HG02642 (cell line): ENCODE measurements around the gene PREX1.
"Not testable (repeated sequence)": the region's sequence is repeated elsewhere in the genome, so short reads cannot be mapped to it uniquely, and the experiment has no call there.

Experiments used
- ATAC-seq: cut with Tn5 transposase; IDR thresholded peaks from one replicate; pipeline ENCODE4 v1.9.1; 2021; ENCODE audit warnings: mild to moderate bottlenecking; ENCODE audit not compliant: unreplicated experiment, poor library complexity

Gene PREX1

DNA sequence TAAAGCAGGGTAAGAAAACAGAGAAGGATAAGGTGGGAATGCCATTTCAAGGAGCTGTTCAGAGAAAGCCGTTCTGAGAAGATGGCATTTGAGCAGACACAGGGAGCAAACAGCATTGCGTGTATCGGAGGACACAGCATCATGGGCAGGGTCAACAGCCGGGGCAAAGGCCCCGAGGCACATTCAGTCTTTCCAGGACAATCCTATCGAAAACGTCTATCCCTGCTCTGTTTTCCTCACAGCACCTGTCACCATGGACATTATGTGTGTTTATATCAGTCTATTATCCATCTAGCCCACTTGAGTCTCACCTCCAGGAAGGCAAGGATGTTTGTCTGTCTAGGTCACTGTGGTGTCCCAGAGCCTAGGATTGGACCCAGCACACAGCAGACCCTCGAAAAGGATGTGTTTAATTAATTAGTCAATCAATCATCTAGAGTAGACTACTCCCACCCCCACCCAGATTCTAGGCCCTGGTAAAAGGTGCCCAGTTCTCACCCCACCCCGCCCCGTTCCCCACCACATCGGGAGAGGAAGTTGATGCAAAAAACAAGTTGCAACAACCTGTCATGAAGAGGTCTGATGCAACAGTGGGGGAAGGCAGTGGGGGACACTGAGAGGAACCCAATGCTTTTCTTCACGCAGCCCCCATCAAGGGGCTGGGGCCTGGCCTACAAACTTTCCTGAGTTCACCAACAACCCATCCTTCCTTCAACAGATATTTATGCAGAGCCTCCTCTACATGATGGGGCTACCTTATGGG is 66.6 kb downstream of the PREX1 start:
- ATAC-seq, result no peak

DNA sequence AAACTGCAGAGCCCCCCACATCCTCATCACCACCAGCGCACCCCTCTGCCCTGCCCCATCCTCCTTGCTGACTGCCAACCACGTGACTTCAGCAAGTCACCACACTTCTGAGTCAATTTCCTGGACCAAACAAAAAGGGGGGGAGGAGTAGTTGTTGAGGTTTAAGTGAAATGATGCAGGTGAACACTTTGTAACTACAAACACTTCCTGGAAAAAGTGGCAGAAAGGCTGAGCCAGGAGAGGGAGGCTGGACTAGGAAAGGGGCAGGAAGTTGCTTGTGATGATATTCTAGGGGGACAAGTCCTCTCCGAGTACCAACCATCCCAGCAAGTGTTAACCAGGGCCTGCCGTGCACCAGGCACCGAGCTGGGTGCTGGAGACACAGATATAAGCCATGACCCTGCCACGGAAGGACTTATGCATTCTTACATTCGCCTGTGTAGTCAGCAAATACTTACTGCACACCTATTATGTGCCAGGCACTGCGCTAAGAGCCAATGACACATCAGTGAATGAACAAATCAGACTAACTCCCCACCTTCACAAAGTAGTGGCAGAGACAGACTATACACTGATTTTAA is 67.3 kb downstream of the PREX1 start:
- ATAC-seq, result no peak

- ATAC-seq, result no peak
These were observed 68.1 kb downstream of the PREX1 start for GRCh38 chr20:48759631-48760245.

DNA sequence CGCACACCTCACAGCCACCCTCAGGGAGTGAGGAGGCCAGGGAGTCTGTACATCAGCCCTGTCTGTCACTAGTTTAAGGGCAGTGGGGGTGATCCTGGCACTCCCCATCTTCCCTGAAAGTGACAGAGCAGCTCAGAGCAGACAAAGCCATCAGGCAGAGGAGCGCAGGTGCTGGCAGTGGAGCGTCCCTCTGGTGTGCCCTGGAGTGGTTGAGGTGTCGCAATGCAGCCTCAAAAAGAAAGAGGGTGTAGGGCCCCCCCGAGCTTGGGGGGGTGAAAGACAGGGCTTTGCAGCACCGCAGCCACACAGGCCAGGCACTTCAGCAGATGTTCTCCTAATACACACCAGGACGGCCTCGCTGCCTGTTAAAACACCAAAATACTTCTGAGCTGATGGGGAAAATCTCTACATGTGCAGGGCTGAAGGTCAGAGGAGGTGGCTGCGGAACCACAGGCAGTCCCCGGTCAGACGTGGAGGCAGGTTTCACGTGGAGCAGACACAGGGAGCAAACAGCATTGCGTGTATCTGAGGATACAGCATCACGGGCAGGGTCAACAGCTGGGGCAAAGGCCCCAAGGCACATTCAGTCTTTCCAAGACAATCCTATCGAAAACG is 69.5 kb downstream of the PREX1 start:
- ATAC-seq, result no peak

GRCh38 chr20:48756774-48757173 is 71.0 kb downstream of the PREX1 start:
- not testable (repeated sequence) for ATAC-seq

DNA sequence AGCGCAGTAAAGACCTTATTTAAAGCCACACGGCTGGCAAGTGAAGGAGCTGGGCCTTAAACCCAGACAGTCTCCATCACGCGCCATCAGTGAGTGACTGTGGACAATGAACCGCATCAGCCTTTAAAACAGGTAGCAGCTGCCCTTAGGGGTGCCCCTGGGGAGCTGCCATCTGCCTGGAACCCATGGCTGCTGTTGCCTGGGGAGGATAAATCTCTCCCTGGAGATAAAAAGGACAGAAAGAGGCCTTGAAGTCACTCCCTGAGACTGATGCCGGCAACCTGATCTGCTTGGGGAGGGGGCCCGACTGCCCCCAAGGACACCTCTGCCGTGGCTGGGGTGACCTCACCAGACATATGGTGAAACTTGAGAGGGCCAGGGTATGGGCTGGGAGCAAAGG is 73.5 kb downstream of the PREX1 start:
- ATAC-seq, result no peak

GRCh38 chr20:48752963-48753362 is 74.8 kb downstream of the PREX1 start:
- ATAC-seq, result no peak

DNA sequence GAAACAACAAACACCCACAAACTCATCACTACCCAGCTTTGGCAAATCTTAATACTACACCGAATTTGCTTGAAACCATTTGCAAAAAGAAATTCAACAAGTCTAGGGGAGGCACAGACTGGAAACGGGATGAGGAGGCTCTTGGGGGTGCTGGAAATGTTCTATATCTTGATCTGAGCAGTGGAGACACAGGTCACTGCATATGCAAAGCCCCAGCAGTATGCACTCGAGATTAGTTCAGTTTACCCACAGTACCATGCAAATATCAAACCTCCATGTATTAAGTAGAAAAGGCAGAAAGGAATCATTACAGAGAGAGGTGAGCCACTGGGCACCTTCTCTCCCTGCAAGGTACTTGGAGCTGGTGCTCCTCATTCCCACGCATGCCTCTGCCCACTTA is 75.9 kb downstream of the PREX1 start:
- ATAC-seq, result no peak

DNA sequence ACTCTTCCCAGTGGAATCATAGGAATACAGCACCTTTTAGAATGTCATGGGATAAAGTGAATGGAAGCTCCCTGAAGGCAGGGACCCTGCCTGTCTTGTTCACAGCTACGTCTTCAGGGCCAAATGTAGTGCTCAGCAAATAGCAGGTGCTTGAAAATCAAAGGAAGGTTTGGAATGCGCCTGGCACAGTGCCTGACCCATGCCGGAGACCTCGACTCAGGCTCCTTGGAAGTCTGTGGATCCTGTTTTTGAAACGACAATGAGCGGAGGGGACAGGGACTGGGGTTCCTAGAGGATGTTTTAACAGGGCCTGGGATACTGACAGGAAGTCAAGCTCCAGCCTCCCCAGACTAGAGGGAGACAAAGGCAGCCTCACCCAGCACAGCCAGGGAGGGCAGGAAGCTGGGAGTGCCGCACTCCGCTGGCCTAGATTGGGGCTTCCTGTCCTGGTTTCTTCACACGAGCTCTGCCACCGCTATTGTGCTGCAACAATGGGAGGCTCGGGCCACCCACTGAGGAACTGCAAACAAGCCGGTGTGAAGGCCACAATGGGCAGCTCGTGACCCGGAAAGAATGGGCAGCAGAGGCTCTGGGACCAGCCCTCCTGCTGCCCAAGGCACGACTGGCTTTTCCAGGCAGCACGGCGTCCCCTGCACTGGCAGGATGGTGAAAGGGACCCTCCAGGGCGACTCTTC is 76.7 kb downstream of the PREX1 start:
- ATAC-seq, result no peak

- no peak for ATAC-seq
These were observed 77.4 kb downstream of the PREX1 start for GRCh38 chr20:48750376-48750775.

GRCh38 chr20:48749437-48749836 is 78.4 kb downstream of the PREX1 start:
- ATAC-seq, result no peak

GRCh38 chr20:48748556-48748955 is 79.2 kb downstream of the PREX1 start:
- no peak for ATAC-seq

- no peak for ATAC-seq
These were observed 79.9 kb downstream of the PREX1 start for GRCh38 chr20:48747840-48748414.

DNA sequence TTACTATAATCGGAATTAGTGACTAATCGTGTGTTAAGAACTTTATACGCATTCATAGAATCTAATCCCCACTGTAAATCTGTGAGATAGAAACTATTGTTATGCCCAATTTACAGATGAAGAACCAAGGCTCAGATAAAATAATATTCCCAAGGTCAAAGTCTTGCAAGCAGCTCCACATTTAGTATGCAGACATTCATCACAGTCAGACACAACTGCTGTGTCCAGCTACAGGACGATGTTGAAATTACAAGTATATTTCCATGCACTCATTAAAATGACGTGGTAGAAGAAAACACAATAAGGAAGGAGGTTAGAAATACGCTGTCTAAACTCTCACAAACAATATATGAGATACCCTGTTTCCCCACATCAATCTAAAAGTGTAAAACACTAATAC is 82.5 kb downstream of the PREX1 start:
- ATAC-seq, result no peak

DNA sequence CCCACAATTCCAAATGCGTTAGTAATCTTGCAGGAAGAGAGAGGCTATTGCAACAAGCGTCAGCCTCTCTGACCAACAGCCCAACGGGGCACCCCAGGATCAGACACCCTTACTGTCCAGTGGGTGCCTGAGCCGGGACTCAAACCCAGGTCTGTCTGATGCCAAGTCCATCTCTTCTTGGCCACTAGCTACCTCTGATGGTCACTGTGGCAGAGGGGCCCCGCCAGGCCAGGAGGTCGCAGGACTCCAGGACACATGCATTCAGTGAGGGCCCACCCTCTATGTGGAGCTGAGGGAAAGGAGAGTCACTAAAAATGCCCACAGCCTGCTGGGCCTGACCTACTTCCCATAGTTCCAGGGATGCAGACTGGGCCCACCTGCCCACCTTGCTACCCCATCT is 83.3 kb downstream of the PREX1 start:
- ATAC-seq, result no peak

- ATAC-seq, result no peak
These were observed 84.0 kb downstream of the PREX1 start for GRCh38 chr20:48743807-48744206.

DNA sequence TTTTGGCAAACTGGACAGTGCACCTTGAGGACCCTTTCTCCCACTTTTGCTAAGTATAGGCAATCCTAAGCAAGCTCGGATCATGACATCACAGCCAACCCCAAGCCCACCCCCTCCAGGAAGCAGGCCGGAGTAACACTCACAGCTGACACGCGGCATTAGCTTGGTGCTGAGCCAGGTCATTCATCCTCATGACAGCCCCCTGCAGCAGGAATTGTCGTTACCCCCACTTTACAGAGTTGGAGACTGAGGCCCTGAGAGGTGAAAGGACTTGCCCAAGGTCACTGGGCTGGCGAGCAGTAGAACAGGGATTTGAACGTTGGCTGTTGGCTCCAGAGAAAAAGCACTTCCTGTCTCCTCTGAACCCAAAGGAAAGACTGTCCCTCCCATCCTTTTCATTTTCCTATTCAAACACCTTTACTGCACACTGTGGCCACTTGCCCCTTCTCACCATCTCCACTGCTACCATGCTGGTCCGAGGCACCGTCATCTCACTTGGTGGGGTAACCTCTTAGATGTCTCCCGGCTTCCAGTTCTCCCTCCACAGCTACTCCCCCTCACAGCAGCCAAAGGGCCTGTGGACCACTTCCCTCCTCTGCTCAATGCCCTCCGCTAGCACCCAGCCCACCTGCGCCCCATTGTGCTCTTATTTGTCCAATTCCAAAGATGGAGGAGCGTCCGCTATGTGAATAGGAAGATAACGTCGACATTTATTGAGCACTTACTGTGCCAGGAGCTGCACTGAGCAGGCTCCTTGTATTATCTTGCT is 84.7 kb downstream of the PREX1 start:
- ATAC-seq, result no peak

- no peak for ATAC-seq
These were observed 85.6 kb downstream of the PREX1 start for GRCh38 chr20:48742233-48742632.

DNA sequence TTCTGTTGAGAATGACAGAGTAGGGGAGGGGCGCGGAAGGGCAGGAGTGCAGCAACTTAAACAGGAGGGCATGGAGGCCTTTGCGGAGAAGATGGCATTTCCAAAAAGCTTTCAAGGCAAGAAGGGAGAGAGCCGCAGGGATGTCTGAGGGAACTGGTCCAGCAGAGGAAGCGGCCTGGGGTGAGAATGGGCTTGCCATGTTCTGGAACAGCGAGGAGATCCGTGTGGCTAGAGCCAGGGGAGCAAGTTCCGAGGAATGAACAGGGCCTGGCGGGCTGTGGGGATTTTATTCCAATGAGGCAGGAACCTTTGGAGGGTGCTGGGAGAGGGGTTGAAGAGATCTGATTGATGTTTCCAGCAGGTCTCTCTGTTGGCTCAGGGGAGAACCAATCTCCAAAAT is 86.1 kb downstream of the PREX1 start:
- no peak for ATAC-seq

DNA sequence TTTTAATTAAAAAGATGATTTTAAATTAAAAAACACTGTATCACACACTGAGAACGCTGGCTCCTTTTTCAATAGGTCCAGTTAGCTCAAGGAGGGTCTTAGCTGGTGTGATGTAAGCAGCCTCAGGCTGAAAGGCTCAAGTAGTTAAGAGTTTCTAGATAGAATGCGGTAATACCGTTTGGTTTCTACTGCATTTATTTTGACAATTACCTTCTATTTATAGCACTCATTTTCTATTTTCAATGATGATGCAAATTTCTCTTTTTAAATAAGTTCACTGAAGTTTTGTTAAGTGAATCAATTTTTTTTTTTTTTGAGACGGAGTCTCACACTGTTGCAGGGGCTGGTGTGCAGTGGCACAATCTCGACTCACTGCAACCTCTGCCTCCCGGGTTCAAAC is 87.1 kb downstream of the PREX1 start:
- ATAC-seq, result peak; percentile 33
